Type B pancreatic cell (in vitro differentiated cells): Measurements from ENCODE around the gene LRP2. TPM values are rescaled to one million over a fixed set of nuclear protein-coding genes. Genes with fewer than 3 reads are reported as not detected.

Source experiments
- DNase-seq: peaks from one replicate; pipeline ENCODE4 v3.0.0; 2021; ENCODE audit warnings: mixed read lengths; ENCODE audit not compliant: unreplicated experiment; ENCODE audit errors: extremely low spot score
- H3K27ac Mint-ChIP-seq: 2 replicates; pipeline ENCODE4 v1.8.0; 2021; ENCODE audit warnings: mild to moderate bottlenecking, mixed read lengths
- H3K27me3 Mint-ChIP-seq: 2 replicates; pipeline ENCODE4 v1.8.0; 2021; ENCODE audit warnings: mixed read lengths
- H3K36me3 Mint-ChIP-seq: 2 replicates; pipeline ENCODE4 v1.8.0; 2021; ENCODE audit warnings: mixed read lengths
- H3K4me1 Mint-ChIP-seq: one replicate; pipeline ENCODE4 v1.8.0; 2021; ENCODE audit warnings: mixed read lengths; ENCODE audit not compliant: unreplicated experiment
- H3K4me3 Mint-ChIP-seq: 2 replicates; pipeline ENCODE4 v1.8.0; 2021; ENCODE audit warnings: mild to moderate bottlenecking, mixed read lengths
- H3K9me3 Mint-ChIP-seq: 2 replicates; pipeline ENCODE4 v1.8.0; 2021; ENCODE audit warnings: mixed read lengths
- total RNA-seq: library from RNA; stranded (reverse); gene quantifications from 2 replicates; pipeline ENCODE4 v1.2.1, GENCODE V29; 2021; ENCODE audit warnings: low replicate concordance
- TF ChIP-seq, protein P1 (sequence below): fragments of 200-600 bp; sonication (generic); conservative IDR thresholded peaks from 2 replicates; pipeline ENCODE4 v1.5.0; 2021; ENCODE audit warnings: antibody characterized with exemption, mild to moderate bottlenecking

LRP2 gene
- total RNA-seq, 1 donor from 2014 or later: 22.7 TPM

DNA sequence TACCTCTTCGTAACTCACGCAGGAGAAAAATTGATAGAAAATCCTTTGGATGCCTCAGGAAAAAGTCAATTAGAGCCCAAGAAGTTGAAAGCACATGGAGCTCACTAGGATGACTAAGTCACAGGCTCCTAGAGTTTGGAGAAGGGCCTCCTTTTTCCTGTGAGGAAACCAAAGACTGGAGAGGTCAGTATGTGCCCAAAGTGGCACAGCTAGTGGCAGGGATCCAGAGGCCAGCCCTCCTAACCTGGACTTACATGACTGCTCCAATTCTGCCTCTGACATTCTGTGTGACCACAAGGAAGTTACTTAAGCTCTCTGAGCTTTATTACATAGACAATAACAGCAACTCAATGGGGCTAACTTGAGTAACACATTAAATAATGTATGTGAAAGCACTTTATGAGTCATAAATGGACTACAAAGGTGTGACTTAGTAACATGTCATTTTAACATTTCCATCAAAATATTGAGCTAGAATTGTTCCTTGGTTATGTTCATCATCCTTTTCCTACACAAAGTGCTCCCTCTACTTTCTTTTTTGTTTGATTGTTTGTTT, 201.3 kb downstream of the LRP2 start:
- no peaks in the 10 kb centered on the region for H3K27me3 Mint-ChIP-seq
- DNase-seq: no peak
- no peaks in the 10 kb centered on the region for H3K36me3 Mint-ChIP-seq
- H3K4me1 Mint-ChIP-seq: no peaks in the 10 kb centered on the region
- no peak overlapping the region for H3K4me3 Mint-ChIP-seq
- no peaks in the 10 kb centered on the region for H3K9me3 Mint-ChIP-seq
- TF ChIP-seq, protein P1, sequence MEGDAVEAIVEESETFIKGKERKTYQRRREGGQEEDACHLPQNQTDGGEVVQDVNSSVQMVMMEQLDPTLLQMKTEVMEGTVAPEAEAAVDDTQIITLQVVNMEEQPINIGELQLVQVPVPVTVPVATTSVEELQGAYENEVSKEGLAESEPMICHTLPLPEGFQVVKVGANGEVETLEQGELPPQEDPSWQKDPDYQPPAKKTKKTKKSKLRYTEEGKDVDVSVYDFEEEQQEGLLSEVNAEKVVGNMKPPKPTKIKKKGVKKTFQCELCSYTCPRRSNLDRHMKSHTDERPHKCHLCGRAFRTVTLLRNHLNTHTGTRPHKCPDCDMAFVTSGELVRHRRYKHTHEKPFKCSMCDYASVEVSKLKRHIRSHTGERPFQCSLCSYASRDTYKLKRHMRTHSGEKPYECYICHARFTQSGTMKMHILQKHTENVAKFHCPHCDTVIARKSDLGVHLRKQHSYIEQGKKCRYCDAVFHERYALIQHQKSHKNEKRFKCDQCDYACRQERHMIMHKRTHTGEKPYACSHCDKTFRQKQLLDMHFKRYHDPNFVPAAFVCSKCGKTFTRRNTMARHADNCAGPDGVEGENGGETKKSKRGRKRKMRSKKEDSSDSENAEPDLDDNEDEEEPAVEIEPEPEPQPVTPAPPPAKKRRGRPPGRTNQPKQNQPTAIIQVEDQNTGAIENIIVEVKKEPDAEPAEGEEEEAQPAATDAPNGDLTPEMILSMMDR: no peak
- no peak overlapping the region for H3K27ac Mint-ChIP-seq

DNA sequence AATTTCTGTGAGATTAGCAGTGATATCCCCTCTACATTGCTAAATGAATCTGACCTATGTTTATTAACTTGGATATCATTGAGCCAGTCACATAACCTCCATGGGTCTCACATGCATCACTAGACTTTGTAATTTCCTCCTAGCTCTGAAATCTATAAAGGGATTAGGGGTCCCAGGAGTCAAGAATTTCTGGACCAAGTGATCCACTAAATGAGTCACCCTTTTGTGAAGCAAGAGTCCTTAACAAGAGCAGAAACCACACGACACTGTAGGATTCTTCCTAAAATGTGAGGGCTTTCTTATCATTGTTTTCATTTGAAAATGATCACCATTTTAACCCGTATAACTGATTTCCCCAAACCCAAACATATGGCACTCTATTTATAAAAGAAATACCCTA, 202.6 kb downstream of the LRP2 start:
- Mint-ChIP-seq H3K27me3 (no peaks in the 10 kb centered on the region), H3K4me1 (no peaks in the 10 kb centered on the region), H3K27ac (no peak overlapping the region), H3K4me3 (no peak overlapping the region), H3K9me3 (no peaks in the 10 kb centered on the region), H3K36me3 (no peaks in the 10 kb centered on the region)
- TF ChIP-seq, protein P1: no peak
- DNase-seq: no peak

DNA sequence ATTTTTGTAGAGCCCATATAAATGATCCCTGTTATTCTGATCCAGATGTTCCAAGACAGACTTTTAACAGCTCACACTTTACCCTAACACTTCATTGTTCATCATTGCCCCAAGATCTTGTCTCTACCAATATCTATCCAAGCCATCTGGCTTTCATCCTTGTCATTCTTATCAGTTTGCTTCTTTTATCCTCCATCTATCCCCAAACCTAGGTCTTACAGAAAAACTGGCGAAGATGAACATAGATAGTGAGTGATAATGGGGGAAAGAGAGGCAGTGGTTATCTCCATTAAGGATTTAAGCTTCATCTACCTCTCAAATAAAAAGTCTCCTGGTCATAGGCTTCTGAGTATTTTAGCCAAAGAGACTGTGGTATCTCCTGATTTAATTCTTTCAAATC, 203.5 kb downstream of the LRP2 start:
- H3K27ac Mint-ChIP-seq: no peak overlapping the region
- no peak for DNase-seq
- H3K4me1 Mint-ChIP-seq: no peaks in the 10 kb centered on the region
- H3K4me3 Mint-ChIP-seq: no peak overlapping the region
- no peaks in the 10 kb centered on the region for H3K27me3 Mint-ChIP-seq
- TF ChIP-seq, protein P1: no peak
- peaks cover 3% of the 10 kb centered on the region for H3K36me3 Mint-ChIP-seq
- peaks cover 3% of the 10 kb centered on the region for H3K9me3 Mint-ChIP-seq

DNA sequence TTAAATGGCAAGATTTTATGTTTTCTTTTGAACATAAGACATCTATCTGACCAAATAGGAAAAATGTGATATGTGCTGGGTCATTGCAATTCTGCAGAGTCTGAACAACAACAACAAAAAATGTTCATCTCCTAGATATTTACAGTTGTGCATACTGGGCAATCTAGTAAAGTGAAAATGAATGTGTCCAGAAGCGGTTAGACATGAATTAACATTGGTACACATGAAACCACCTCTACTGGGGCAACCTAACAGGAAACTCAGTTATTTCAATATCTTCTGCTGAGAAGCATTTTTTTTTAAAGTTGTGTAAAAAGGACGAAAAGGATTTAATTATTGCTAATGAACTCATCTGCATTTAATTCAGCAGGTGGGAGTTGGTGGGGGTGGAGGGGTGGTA, 216.1 kb downstream of the LRP2 start:
- H3K36me3 Mint-ChIP-seq: no peaks in the 10 kb centered on the region
- TF ChIP-seq, protein P1: no peak
- H3K27me3 Mint-ChIP-seq: no peaks in the 10 kb centered on the region
- H3K9me3 Mint-ChIP-seq: no peaks in the 10 kb centered on the region
- DNase-seq: no peak
- no peak overlapping the region for H3K27ac Mint-ChIP-seq
- no peaks in the 10 kb centered on the region for H3K4me1 Mint-ChIP-seq
- H3K4me3 Mint-ChIP-seq: no peak overlapping the region

DNA sequence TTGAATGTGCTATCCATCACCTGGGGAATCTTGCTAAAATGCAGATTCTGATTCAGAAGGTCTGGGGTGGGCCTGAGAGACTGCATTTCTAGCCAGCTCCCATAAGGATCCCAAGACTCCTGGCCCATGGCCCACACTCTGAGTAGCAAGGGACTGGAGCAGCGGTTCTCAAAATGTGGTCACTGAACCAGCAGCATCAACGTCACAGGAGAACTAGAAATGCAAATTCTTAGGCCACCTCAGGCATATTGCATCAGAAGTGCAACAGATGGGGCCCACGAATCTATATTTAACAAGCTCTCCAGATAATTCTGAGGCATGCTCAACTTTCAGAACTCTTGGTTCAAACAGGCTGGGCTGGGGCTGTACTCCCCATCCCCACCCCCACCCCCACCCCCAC, 218.3 kb downstream of the LRP2 start:
- DNase-seq: no peak
- Mint-ChIP-seq H3K27ac (no peak overlapping the region), H3K4me3 (no peak overlapping the region), H3K9me3 (no peaks in the 10 kb centered on the region), H3K27me3 (no peaks in the 10 kb centered on the region), H3K36me3 (no peaks in the 10 kb centered on the region), H3K4me1 (no peaks in the 10 kb centered on the region)
- TF ChIP-seq, protein P1: no peak
